22Rv1 (cell line): ENCODE results near the gene CASTOR1.

Source experiments
- ZFX ChIP-seq: fragments of 450-650 bp; IDR thresholded peaks from 2 replicates; pipeline ENCODE4 v1.6.1; 2017; ENCODE audit warnings: antibody characterized with exemption, borderline replicate concordance
- TF ChIP-seq, protein P1 (sequence below): fragments of 450-650 bp; IDR thresholded peaks from 2 replicates; pipeline ENCODE4 v1.5.1; 2017; ENCODE audit warnings: mild to moderate bottlenecking

DNA sequence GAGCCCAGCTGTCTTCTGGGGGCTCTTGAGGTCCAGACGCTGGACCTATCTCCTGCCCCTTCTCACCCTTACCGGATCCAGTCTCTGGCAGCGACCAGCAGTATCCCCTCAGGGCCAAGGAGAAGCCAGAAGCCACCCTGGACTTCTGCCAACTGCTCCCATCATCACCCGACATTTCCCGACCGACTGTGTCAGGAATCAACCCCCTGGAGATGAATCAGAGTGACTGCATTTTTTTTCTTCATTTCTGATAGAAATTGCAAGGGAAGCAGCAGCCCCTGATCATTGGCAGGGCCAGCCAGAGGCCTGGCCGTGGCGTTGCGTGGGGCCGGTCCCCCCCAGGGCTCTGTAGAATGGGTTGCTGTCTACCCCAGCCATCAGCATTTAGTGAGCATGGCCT, 37.6 kb downstream of the CASTOR1 start:
- TF ChIP-seq, protein P1, sequence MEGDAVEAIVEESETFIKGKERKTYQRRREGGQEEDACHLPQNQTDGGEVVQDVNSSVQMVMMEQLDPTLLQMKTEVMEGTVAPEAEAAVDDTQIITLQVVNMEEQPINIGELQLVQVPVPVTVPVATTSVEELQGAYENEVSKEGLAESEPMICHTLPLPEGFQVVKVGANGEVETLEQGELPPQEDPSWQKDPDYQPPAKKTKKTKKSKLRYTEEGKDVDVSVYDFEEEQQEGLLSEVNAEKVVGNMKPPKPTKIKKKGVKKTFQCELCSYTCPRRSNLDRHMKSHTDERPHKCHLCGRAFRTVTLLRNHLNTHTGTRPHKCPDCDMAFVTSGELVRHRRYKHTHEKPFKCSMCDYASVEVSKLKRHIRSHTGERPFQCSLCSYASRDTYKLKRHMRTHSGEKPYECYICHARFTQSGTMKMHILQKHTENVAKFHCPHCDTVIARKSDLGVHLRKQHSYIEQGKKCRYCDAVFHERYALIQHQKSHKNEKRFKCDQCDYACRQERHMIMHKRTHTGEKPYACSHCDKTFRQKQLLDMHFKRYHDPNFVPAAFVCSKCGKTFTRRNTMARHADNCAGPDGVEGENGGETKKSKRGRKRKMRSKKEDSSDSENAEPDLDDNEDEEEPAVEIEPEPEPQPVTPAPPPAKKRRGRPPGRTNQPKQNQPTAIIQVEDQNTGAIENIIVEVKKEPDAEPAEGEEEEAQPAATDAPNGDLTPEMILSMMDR: no peak
- TF ChIP-seq ZFX: no peak
